ENCODE measurements around the gene LRRC36. TPM values are rescaled to one million over a fixed set of nuclear protein-coding genes. Genes with fewer than 3 reads are reported as not detected.

LRRC36 gene
- total RNA-seq, 1 experiment from 2014 or later: not detected

DNA sequence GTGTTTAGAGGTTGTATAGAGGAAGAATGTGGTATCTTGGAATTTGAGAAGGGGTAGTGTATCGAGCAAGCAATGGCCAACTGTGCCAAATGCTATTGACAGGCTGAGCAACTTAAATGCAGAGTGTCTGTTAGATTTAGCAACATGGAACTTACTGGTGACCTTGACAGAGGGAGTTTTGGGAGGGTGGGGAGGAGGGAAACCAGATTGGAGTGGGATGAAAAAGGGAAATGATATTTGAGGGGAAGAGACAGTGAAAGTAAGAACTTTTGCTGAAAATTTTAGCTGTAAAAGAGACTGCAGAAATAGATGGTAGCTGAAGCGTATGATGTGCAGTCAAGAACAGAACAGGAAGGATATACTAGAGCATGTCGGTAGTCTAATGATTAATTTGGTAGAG lies 1.1 kb downstream of the LRRC36 start:
- DNase-seq (ENCODE audit: low read depth, low spot score) (no peak), ATAC-seq (no peak)
- no peaks in the 10 kb centered on the region for H3K9me2 ChIP-seq (ENCODE audit: insufficient read depth)
- RAD21 ChIA-PET (ENCODE audit: low non-redundant PET in 1 of 2, low total read pairs in 2 of 2, uncharacterized antibody in 2 of 2, unreplicated experiment in 2 of 2): no interaction called here
- CTCF ChIA-PET: no interaction called here
- no peaks in the 10 kb centered on the region for H3K4me1 ChIP-seq (ENCODE audit: control insufficient read depth in 1 of 2, insufficient read depth in 2 of 2, low read length in 2 of 2)
- H3K27me3 ChIP-seq (ENCODE audit: insufficient read depth, low read length): peaks cover 8% of the 10 kb centered on the region; the same call in 1 of the 2 replicates
- H3K4me3 ChIP-seq (replicated peaks in 1 of 2; ENCODE audit: low read depth in 1 of 2, low read length in 2 of 2): no peak overlapping the region
- no peak overlapping the region for H3K9ac ChIP-seq (ENCODE audit: low read length)
- no peak overlapping the region for H3K27ac ChIP-seq (ENCODE audit: low read depth, low read length)
- intact Hi-C loops (cut with micrococcal nuclease): no loop called here
- no peak overlapping the region for H3K4me2 ChIP-seq (ENCODE audit: low read length)
- H3K79me2 ChIP-seq (ENCODE audit: insufficient read depth, low read length): no peaks in the 10 kb centered on the region
- no peak overlapping the region for H2AFZ ChIP-seq (ENCODE audit: low read depth, low read length, poor library complexity, severe bottlenecking)
- no TSS peak for BruUV-seq (replicated peaks)
- no peak for TF ChIP-seq EZH2phosphoT487 (IDR thresholded peaks at IDR 0.05; ENCODE audit: borderline replicate concordance)
- TF ChIP-seq FOSL1 (IDR thresholded peaks at IDR 0.05; ENCODE audit: low read depth): no peak
- POLR2A ChIA-PET: no interaction called here
- no peaks in the 10 kb centered on the region for H4K20me1 ChIP-seq (ENCODE audit: insufficient read depth)
- no peaks in the 10 kb centered on the region for H3K36me3 ChIP-seq (ENCODE audit: control insufficient read depth in 1 of 2, insufficient read depth in 2 of 2, low read length in 2 of 2)
- H3K9me3 ChIP-seq (ENCODE audit: control insufficient read depth in 1 of 2, insufficient read depth in 1 of 2, low read depth in 1 of 2, low read length in 2 of 2): no peaks in the 10 kb centered on the region

DNA sequence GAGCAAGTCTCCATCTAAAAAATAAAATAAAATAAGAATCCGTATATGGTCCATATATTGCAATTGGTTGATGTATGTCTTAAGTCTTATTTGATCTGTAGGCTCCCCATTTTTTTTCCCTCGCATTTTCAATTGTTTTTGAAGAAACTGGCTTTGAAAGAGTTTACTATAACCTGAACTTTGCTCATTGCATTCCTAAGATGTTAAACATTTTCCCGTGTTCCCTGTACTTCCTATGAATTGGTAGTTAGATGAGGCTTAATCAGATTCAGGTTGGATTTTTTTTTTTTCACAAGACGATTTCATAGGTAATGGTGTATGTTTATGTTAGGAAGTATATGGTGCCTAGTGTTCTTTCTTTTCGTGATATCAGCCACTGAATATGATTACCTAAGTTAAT lies 3.3 kb downstream of the LRRC36 start:
- no peak overlapping the region for H3K27ac ChIP-seq (ENCODE audit: low read depth, low read length)
- RAD21 ChIA-PET (ENCODE audit: low non-redundant PET in 1 of 2, low total read pairs in 2 of 2, uncharacterized antibody in 2 of 2, unreplicated experiment in 2 of 2): no interaction called here
- H3K9ac ChIP-seq (ENCODE audit: low read length): no peak overlapping the region
- no TSS peak for BruUV-seq (replicated peaks)
- intact Hi-C loops (cut with micrococcal nuclease): no loop called here
- no peaks in the 10 kb centered on the region for H3K79me2 ChIP-seq (ENCODE audit: insufficient read depth, low read length)
- H2AFZ ChIP-seq (ENCODE audit: low read depth, low read length, poor library complexity, severe bottlenecking): no peak overlapping the region
- H4K20me1 ChIP-seq (ENCODE audit: insufficient read depth): no peaks in the 10 kb centered on the region
- H3K36me3 ChIP-seq (ENCODE audit: control insufficient read depth in 1 of 2, insufficient read depth in 2 of 2, low read length in 2 of 2): no peaks in the 10 kb centered on the region
- ATAC-seq: no peak
- no peaks in the 10 kb centered on the region for H3K27me3 ChIP-seq (ENCODE audit: insufficient read depth, low read length)
- H3K9me2 ChIP-seq (ENCODE audit: insufficient read depth): no peaks in the 10 kb centered on the region
- POLR2A ChIA-PET: no interaction called here
- TF ChIP-seq EGR1 (IDR thresholded peaks at IDR 0.05; ENCODE audit: low read depth) (no peak), YY1 (IDR thresholded peaks at IDR 0.05; ENCODE audit: extremely low read depth, insufficient replicate concordance, low read depth, low read length) (no peak), CBX3 (IDR thresholded peaks at IDR 0.05; ENCODE audit: low read depth) (no peak), SIN3A (IDR thresholded peaks at IDR 0.05; ENCODE audit: low read depth) (no peak), POLR2AphosphoS5 (IDR thresholded peaks at IDR 0.05; ENCODE audit: low read depth, low read length) (no peak), ZFX (IDR thresholded peaks at IDR 0.05) (no peak), EZH2phosphoT487 (IDR thresholded peaks at IDR 0.05; ENCODE audit: borderline replicate concordance) (no peak), JUND (IDR thresholded peaks at IDR 0.05) (no peak), FOSL1 (IDR thresholded peaks at IDR 0.05; ENCODE audit: low read depth) (no peak)
- H3K4me3 ChIP-seq (replicated peaks in 1 of 2; ENCODE audit: low read depth in 1 of 2, low read length in 2 of 2): no peak overlapping the region
- no peak for DNase-seq (ENCODE audit: low read depth, low spot score)
- H3K9me3 ChIP-seq (ENCODE audit: control insufficient read depth in 1 of 2, insufficient read depth in 1 of 2, low read depth in 1 of 2, low read length in 2 of 2): no peaks in the 10 kb centered on the region
- CTCF ChIA-PET: no interaction called here
- no peak overlapping the region for H3K4me2 ChIP-seq (ENCODE audit: low read length)
- no peaks in the 10 kb centered on the region for H3K4me1 ChIP-seq (ENCODE audit: control insufficient read depth in 1 of 2, insufficient read depth in 2 of 2, low read length in 2 of 2)
